Stimulated activated naive CD8-positive, alpha-beta T cell treated with anti-CD3 and anti-CD28 coated beads, Interleukin-15, Interleukin-2, amounts not matched to agents 100 U/mL and 50 U/mL, for 24 hours (primary cell): ENCODE data around the gene AP2S1.
"Not testable (repeated sequence)": the region's sequence is repeated elsewhere in the genome, so short reads cannot be mapped to it uniquely, and the experiment has no call there.

Source experiments
- ATAC-seq: fragments of 150-1000 bp; cut with Tn5 transposase; one replicate; pipeline ENCODE4 v1.10.0; 2021
- DNase-seq: peaks from one replicate; pipeline ENCODE4 v3.0.0; 2021

AP2S1 gene

DNA sequence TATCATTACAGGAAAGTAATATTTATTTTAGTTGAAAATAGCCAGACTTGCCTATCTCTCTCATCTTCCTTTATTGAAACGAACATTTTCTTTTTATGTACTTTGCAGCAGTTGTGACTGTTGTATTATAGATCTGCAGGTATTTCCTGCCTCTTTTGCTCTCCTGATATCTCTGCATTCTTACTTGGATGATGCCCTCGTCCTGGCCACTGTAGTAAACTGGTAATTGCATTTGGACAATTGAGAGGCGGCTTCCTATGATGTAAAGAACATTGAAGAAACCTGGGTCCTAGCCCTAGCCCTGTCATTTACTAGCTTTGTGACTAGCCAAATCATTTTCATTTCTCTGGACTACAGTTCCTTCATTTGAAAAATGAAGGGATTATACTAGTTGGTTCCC, 16.5 kb upstream of the AP2S1 start:
- ATAC-seq (no peak), DNase-seq (no peak)

DNA sequence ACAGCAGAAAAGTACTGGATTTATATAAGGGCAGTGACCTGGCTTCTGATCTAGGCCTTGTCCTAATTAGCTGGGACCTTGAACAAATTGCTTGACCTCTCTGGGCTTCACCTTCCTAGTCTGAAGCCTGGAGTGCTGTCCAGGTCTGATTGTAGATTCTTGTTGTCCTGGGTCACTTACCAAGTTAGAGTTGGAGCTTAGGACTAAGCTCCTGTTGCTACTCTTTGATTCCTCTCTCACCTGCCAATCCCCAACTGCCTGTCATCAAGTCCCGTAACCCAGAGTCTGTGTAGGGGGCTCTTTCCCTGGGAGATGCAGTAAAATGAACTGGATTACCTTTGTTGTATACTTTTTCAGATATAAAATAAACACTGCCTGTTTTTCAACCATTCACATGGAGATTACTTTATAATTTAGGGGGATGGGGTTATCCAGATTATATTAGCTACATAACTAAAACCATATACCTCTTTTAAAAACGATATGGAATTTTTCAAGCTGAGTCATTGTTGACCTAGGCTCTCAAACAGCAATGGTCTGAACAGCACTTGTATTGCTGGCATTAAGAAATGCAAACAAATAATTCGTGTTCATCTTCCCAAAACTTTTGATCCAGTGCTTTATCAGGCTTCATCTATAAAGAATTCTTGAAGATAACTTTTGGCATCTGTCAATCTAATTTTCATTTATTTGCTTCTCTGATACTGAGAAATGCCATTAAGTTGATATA, 15.9 kb upstream of the AP2S1 start:
- no peak for ATAC-seq
- no peak for DNase-seq

DNA sequence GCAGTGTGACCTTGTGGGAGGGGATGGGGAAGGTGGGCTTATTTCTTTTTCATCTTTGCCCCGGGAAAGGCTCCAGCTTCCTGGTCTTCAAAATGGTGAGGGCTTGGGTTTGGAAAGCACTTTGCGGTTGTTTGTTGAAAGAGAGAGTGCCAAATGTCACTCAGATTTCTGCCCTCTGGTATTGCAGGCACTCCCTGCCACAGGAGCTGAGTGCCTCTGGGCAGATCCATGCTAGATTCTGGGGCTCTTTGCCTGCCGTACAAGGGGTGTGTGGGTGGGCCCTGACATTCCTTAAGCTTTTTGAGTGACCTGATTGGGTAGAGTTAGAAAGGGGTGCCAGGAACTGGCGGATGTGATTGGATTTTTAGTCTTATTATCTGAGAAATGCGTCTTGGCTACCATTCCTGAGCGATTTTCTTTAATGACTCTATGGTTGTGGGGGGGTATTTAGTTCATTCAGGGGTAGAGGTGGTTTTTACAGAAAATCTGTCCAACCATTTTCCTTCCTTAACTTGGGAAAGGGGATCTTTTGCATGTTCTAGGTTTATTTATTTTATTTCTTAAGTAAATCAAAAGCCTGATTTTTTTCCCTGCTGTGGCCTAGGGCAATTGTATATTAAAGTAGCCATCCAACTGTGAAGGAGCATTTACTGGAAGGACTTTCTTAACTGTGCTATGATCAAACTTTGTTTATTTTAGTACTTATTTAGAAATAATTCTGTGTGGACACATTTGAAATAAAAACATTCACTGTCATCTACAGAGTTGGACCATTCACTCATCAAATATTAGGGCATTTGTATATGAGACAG, 13.4 kb upstream of the AP2S1 start:
- DNase-seq: no peak
- no peak for ATAC-seq

DNA sequence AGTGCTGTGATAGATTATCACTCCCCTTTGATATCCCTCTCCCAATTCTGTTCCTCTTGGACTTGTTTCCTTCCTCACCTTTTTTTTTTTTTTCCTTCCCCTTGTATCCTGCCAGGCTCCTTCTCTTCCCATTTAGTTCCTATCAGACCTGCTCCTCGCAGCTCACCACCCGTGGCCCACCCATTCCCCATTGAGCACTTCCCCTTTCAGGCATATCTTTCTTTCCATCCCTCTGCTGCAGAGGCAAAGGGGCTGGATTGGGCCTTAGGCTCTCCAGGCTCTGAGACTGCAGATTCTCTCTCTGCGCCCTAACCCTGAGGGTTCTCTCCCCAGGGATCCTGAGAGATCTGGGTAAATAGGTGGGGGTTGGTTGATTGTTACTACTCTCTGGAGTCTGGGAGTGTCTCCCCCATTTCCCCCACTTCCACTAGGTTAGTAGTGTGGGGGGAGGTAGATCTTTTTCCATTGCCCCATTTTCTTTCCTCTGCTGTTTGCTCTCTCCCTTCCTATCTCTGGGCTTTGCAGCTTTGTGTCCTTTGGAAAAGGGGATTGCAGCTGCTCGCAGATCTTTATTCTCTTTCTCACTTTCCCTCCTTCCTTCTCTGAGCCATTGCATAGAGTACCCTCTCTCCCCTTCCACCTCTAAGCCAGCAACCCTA, 12.5 kb upstream of the AP2S1 start:
- no peak for DNase-seq
- ATAC-seq: no peak

DNA sequence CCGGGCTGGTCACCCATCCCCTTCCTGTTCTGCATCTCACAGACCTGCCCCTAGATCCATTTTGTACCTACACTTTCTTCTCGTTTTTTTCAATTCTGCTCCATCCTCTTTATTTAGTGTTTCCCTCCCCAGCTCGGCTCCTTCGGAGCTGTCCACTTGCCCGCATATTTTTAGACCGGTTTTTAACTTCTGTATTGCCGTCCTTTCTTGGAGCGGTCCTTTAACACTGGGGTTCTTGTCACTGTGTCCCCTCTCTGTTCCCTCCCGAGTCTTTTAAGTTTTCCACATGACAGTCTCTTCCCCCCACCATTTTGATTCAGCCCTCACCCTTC, 11.8 kb upstream of the AP2S1 start:
- DNase-seq: no peak
- no peak for ATAC-seq

DNA sequence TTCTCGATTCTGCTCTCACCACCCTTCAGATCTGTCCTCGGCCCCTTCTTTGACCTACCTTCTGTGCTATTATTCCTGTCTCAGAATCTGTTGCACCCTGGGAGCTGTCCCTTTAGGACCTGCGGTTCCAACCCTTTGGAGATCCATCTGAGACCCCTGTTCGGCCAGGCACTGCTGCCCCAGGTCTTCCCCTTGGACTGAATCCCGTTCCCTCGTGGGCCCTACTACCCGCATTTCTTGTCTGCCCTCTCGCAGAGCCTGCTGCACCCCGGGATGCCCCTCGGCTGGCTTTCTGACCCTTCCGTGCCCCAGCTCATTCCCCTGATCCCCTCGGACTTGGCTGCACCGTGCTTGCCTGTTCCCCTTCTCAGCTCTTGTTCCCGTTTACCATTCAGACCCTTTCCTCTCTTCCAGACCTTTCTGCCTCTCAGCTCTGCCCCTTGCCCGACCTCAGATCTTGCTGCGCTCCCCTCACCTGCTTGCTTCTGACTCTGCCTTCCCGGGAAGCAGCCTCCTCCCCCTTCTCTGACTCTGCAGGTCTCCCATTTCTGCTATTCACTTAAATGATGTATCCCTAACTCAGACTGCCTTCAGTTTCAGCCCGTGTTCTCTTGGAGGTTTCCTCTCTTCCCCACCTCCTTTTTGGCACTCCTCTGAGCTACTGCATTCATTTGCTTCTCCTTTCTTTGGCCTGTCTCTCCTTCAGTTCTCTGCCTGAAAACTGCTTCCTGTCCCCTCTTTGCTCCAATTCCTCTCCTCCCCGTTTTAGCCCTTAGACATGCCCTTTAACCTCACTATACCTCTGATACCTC, 11.3 kb upstream of the AP2S1 start:
- ATAC-seq: no peak
- no peak for DNase-seq

DNA sequence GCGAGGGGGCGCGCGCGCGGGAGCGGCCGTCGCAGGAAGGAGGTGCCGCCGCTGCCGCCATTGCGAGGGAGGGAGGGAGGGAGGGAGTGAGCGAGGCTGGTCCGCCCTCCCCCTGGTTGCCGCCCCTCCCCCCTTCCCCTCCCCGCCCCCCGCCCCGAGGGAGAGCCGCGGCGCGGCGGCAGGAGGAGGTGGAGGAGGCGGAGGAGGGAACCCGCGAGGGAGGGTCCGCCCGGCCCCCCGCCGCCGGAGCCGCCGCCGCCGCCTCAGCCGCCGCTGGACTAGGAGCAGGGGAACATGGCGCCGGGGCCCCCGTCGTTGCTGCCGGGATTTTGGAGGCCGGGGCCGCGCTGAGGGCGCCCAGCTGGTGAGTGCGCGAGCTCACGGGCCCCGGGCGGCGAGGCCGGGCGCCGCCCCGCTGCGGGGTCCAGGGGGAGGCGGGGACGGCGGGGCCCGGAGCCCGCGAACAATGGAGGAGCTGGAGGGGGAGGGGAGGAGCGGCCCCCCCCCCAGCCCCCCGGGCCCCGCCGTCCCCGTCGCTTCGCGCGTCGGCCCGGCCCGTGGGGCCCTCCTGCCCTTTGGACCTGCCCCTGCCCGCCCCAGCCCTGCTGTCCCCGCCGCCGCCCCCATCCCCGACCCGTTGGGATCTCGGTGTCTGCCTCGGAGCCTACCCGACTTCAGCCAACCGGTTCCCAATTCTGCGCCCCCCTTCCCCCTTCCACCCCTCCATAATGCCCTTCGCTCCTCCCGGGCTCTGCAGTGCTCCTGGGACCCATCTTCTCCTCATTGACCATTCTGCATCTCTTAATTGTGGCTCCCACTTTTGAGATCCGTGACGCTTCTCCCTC, 10.4 kb upstream of the AP2S1 start, which contains the start of gene ARHGAP35:
Gene ARHGAP35, plus strand, starts transcription at position 152 of the 845 bp plus-strand sequence. CDS start 57,679 bp downstream, outside the sequence.
- DNase-seq: peak; percentile 39

DNA sequence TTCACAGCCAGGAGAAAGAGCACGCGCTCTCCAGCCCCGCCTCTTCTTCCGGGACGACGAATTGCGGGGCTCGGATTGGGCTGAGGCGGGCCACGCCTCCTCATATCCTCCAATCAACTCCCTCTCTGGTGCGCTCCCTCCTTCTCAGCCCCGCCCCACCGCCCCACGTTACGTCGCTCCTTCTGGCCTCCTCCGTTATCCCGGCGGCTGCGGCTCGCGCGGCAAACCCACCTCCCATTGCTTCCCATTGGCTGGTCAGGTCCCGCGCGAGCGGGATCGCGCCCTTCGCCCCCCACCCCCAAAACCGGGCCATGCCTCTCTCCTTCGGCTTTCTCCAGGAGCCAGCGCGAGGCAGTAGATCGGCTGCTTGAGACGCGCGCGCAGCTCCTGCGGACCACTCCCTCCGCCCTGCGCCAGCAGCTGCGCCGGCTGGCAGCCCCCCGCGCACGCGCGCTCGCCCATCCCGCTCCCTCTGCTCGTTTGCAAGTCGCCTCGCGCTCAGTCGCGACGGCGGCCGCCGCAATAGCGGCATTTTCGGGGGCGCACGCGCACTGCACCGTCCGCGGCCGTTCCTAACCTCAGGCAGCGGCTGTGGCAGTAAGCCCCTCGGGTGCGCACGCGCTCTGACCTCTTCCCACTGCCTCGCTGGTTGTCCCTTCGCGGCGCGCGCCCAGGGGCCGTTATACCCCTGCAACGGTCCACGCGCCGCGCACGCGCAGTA, 9.6 kb upstream of the AP2S1 start:
- peak; percentile 96 for DNase-seq
- peak; percentile 84 for ATAC-seq

More for the DNA sequence above, 10.4 kb upstream of the AP2S1 start, which contains the start of gene ARHGAP35:
- peak; percentile 0 for ATAC-seq

DNA sequence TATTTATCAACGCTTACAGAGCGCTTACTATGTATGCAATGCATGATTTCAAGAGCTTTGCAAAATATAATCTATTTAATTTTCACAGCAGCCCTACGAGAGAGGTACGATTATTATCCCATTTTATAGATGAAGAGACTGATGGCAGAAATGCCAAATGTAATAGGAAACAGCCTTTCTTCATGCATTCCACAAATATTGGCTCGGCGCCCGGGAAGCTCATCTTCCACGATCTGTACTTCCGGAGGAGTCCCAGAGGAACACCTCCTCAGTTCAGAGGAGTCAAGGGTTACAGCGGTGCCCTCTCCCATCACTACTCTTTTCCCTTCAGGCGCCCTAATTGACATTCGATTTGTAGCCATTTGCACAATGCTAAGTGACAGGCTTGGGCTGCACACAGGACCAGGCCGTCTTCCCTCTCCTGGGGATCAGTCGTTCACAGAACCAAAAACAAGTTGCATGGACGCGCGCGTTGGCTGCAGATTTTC, 9.0 kb upstream of the AP2S1 start:
- DNase-seq: no peak
- no peak for ATAC-seq

DNA sequence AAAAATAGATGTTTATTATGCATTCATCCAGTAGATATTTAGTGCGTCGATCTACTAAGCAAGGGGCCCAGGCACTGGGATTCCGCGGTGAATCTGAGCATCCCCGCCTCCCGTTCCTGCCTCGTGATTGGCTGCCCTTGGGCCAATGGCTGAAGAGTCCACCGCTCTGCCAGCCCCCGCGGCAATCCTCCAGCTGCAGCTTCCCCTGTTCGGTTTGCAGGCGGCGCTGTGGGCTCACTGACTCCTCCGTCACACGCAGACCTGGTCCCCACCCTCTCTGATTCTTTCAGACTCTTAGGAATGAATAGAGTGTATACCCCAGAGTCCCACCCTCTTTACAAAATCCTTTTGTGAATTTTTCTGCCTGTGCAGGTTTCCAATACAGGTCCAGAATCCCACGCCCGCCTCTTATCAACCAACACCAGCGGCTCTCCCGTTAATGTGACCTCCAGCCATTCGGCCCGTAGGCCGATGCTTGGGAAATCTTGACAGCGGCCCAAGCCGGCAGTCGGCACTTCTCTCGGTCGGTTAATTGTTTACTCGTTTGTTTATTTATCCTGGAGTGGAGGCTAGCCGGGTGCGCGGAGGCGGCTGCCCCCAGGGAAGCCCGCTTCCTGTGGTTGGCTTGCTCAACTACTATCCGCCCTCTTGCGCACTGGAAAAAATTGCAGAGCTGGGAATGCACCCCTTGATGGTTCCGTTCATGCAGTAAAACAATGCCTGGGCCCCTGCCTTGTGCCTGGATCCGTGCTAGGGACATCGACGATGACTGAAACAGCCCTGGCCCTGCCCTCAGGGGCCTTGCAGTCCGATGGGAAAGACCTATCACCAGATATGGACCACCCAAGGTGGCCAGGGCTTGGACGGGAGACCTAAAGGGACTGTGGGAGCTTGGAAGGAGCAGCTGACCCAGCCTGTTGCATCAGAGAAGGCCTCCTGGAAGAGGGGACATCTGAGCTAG, 5.7 kb upstream of the AP2S1 start:
- ATAC-seq (peak; percentile 74), DNase-seq (peak; percentile 93)

DNA sequence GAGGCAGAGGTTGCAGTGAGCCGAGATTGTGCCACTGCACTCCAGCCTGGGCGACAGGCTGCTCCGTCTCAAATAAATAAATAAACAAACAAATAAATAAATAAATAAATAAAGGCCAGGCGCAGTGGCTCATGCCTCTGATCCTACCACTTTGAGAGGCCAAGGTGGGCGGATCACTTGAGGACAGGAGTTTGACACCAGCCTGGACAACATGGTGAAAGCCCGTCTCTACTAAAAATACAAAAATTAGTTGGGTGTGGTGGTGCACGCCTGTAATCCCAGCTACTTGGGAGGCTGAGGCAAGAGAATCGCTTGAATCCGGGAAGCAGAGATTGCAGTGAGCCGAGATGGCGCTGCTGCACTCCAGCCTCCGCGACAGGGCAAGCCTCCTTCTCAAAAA, 4.1 kb upstream of the AP2S1 start:
- not testable (repeated sequence) for ATAC-seq, DNase-seq

DNA sequence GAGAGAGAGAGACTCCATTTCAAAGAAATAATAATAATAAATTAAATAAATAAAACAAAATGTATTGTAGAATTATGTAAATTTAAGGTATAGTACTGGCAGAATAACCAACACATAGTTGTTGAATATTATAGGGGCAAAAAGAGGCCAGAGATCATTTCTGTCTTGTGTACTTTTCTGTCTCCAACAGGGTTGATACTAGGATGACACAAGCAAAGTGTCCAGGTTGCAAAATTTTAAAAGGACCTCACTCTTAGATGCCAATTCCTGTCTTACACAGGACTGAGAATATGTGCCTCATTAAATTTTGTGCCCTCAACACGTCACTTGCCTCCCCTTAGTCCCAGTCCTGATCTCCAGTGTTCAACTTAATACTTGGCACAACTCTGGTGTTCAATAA, 2.2 kb upstream of the AP2S1 start:
- DNase-seq: no peak

DNA sequence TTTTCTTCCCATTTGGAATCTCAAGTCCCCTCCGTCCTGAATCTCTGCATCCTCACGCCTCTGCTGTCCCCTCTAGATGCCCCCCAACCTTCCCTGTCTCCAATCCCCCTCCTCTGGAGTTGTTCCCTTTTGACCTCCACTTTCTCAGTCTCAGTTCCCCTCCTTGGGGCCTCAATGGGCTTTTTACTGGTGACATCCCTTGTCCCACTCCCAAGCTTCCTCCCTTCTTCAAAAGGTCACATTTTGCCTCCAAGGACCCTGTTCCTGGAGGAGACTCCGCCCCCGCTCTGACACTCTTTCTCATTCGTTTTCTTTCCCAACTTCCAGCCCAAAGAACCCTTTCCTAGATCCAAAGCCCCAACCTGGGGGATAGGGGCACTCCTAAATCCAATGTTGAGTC, 1.0 kb downstream of the AP2S1 start:
- ATAC-seq (no peak), DNase-seq (no peak)

More for the DNA sequence above, 2.2 kb upstream of the AP2S1 start:
- ATAC-seq: no peak

DNA sequence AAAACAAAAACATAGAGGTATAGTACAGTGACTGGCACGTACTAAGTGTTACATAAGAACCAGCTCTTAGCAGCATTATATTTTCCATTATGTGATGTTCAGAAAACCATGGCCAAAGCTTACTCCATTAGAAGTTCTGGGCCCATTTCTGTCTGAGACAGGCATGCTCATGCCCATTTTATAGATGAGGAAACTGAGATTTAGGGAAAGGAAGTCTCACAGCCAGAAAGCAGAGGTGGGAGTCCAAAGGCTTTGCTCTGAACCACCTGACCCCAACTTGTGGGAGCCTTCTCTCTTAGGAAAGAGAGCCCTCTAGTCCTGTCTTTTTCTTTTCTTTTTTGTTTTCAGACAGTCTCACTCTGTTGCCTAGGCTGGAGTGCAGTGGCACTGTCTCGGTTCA, 2.3 kb downstream of the AP2S1 start:
- no peak for DNase-seq
- ATAC-seq: no peak

DNA sequence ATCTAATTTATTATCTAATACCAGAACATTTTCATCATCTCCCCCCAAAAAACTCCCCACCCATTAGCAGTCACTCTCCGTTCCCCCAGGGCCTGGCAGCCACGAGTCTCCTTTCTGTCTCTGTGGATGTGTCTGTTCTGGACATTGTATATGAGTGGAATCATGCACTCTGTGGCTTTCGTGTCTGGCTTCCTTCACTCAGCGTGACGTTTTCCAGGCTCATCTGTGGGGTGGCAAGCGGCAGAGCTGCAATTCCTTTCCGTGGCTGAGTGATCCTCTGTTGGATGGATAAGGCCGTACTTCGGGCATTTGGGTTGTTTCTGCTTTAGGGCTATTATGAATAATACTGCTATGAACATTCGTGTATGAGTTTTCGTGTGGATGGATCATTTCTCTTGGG, 3.1 kb downstream of the AP2S1 start:
- ATAC-seq (no peak), DNase-seq (no peak)

DNA sequence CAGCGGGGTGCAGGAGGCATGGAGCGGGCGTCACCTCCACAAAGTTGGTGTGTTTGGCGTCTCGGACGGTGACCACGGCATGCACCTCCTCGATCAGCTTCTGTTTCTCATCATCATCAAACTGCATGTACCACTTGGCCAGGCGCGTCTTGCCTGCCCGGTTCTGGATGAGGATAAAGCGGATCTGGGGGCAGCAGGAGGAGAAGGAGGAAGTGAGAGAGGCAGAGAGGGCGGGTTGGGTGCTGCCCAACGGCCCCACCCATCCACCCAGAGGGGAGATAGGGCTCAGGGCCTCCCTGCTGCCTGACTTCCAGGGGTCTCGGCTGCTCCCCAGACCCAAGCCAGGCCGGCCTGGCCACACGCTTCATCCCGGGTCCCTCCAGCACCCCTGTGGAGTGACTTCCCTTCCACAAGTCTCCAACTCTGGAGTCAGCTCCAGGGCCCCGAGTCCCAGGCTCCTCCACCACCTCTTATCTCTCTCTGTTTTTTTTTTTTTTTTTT, 4.6 kb downstream of the AP2S1 start:
- no peak for DNase-seq
- ATAC-seq: no peak

DNA sequence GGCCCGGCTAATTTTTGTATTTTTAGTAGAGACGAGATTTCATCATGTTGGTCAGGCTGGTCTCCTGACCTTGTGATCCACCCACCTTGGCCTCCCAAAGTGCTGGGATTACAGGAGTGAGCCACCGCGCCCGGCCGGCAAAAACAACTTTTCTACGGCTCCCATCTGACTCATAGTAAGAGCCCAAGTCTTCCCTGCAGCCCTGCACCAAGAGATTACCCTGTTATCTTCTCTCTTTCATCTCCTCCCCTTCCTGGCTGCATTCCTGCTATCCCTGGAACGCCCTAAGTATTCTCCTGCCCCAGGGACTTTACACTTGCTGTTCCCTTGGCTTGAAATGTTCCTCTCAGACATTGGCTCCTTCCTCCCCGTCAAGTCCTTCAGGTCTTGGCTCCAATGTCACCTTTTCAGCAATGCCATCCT, 6.6 kb downstream of the AP2S1 start:
- ATAC-seq (no peak), DNase-seq (no peak)

DNA sequence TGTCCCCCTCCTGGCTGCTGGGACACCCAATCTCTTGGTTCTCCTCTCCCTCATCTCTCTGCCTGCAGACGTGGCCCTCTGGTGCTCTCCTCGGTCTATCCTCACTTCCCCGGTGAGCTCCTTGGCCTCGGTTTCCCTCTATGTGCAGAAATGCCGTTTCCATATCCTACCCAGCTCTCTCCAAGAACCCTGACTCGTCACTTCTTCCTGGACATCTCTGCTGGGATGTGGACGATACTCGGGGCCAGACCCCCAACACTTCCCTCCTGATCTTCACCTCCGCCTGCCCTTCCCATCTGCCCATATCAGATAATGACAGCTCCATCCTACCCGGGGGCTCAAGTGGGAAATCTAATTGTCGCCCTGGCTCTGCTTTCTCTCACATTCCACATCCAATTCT, 7.9 kb downstream of the AP2S1 start:
- ATAC-seq (no peak), DNase-seq (no peak)
